Skeletal muscle tissue (tissue), 4 donors: Measurements from ENCODE around the gene C2CD4D. TPM values are rescaled to one million over a fixed set of nuclear protein-coding genes. Genes with fewer than 3 reads are reported as not detected.

Experiments
- H3K27ac ChIP-seq: one replicate; pipeline ENCODE4 v1.7.0; 2013; ENCODE audit warnings: mild to moderate bottlenecking, low read depth, low read length, inconsistent platforms
- H3K27me3 ChIP-seq, 3 donors: one replicate each; pipeline ENCODE4 v1.7.0; 2013; ENCODE audit warnings: low read length in 3 of 3; ENCODE audit not compliant: control insufficient read depth in 3 of 3, insufficient read depth in 3 of 3
- H3K36me3 ChIP-seq, 3 donors: one replicate each; pipeline ENCODE4 v1.7.0; 2013; ENCODE audit warnings: low read length in 3 of 3; ENCODE audit not compliant: control insufficient read depth in 3 of 3, insufficient read depth in 3 of 3
- H3K4me1 ChIP-seq, 3 donors: one replicate each; pipeline ENCODE4 v1.7.0; 2013; ENCODE audit warnings: low read length in 3 of 3, mild to moderate bottlenecking in 3 of 3; ENCODE audit not compliant: control insufficient read depth in 3 of 3, insufficient read depth in 3 of 3
- H3K4me3 ChIP-seq, 3 donors: one replicate each; pipeline ENCODE4 v1.7.0; 2013; ENCODE audit warnings: low read length in 3 of 3
- H3K9ac ChIP-seq, 3 donors: one replicate each; pipeline ENCODE4 v1.7.0; 2013; ENCODE audit warnings: low read length in 3 of 3, mild to moderate bottlenecking in 3 of 3, moderate library complexity in 2 of 3, low read depth in 1 of 3
- H3K9me3 ChIP-seq, 3 donors: one replicate each; pipeline ENCODE4 v1.7.0; 2013; ENCODE audit warnings: low read length in 3 of 3; ENCODE audit not compliant: control insufficient read depth in 3 of 3
- total RNA-seq: library from RNA; depleted of rRNA; stranded (reverse); fragments of >200 nt; gene quantifications from one replicate; pipeline ENCODE4 v1.2.3, GENCODE V29; 2014
- donor health status: Osteomylitis.

C2CD4D gene
- total RNA-seq, 1 donor from 2014 or later, result not detected

DNA sequence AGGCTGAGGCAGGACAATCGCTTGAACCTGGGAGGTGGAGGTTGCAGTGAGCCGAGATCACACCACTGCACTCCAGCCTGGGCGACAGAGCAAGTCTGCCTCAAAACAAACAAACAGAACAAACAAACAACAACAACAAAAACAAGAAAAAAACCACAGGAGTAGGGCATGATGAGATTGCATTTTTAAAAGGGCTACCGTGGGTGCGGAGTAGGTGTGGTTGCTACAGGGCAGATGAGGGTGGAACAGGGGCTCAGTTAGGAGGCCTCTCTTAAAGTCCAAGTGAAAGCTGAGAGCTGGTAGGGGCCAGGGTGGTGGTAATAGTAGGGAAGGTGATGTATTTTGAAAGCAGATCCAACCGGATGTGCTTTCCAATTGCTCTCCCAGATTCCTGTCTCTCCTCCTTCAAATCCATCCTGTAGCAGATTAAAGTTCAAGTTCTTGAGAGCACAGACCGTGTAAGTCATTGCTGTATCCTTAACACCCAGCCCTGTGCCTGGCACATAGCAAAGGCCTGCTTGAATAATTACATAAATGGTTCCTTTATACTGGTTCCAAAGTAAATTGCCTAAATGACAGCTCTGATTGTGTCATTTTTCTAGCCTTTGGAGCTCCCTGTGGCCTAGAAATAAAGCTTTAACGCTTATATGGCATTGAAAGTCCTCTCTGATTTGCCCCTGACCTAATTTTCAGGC lies 30.2 kb downstream of the C2CD4D start:
- Histone ChIP-seq H3K9ac (no peak overlapping the region), H3K27ac (no peak overlapping the region), H3K36me3 (peaks cover 42 to 47% (median 44%) of the 10 kb centered on the region in 3 donors), H3K4me1 (peaks cover 0 to 13% (median 0%) of the 10 kb centered on the region in 3 donors), H3K4me3 (no peak overlapping the region), H3K9me3 (no peaks in the 10 kb centered on the region), H3K27me3 (no peaks in the 10 kb centered on the region)

- Histone ChIP-seq H3K36me3 (peaks cover 28 to 34% (median 30%) of the 10 kb centered on the region in 3 donors), H3K4me3 (no peak overlapping the region), H3K4me1 (peaks cover 0 to 22% (median 9%) of the 10 kb centered on the region in 3 donors), H3K27me3 (no peaks in the 10 kb centered on the region), H3K27ac (no peak overlapping the region), H3K9ac (no peak overlapping the region), H3K9me3 (no peaks in the 10 kb centered on the region)
These were observed 31.9 kb downstream of the C2CD4D start for GRCh38 chr1:151807766-151808165.

DNA sequence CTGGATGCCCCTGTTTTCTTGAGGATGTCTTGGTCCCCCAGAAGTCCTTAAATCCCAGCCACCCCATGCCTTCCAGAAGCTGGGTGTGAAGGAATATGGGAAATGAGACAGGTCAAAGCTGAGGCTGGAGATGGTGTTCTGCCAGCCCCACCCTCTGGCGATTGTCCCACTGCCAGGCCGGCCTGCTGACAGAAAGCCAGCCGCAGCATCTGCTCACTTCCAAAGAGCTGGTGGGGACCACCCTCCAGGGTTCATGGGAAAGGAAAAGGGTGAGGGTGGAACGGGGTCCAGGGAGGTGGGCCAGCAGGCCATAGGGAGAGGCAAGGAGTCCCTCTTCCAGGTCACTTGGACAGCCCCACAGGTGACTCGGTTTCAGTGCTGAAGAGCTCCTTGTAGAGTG lies 32.5 kb downstream of the C2CD4D start:
- no peak overlapping the region for H3K9ac ChIP-seq
- H3K36me3 ChIP-seq, result peaks cover 22 to 31% (median 30%) of the 10 kb centered on the region in 3 donors
- H3K4me1 ChIP-seq, result peaks cover 0 to 28% (median 14%) of the 10 kb centered on the region in 3 donors
- H3K9me3 ChIP-seq, result no peaks in the 10 kb centered on the region
- no peaks in the 10 kb centered on the region for H3K27me3 ChIP-seq
- no peak overlapping the region for H3K4me3 ChIP-seq
- no peak overlapping the region for H3K27ac ChIP-seq

DNA sequence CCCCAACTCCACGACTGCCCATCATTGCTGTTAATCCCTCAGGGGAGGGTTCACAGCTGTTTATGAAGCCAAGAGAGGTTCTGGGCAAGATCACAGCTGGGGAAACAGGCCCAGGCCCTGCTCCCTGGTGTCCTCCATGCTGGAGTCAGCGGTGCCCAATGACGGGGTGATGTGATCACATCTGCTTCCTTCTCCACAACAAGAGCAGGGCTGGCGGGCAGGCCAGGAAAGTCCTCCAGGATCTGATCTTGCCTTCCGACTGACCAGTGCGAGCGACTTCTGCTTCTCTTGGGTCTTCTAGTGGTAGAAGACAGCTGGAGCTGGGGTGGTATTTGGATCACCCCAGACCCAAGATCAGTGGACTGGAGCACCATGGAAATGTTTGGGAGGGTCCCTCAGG lies 33.5 kb downstream of the C2CD4D start:
- no peak overlapping the region for H3K9ac ChIP-seq
- no peak overlapping the region for H3K27ac ChIP-seq
- H3K4me1 ChIP-seq, result peaks cover 0 to 26% (median 14%) of the 10 kb centered on the region in 3 donors
- H3K27me3 ChIP-seq, result peaks cover 0 to 2% (median 0%) of the 10 kb centered on the region in 3 donors
- H3K9me3 ChIP-seq, result no peaks in the 10 kb centered on the region
- peaks cover 16 to 26% (median 26%) of the 10 kb centered on the region in 3 donors for H3K36me3 ChIP-seq
- no peak overlapping the region for H3K4me3 ChIP-seq

DNA sequence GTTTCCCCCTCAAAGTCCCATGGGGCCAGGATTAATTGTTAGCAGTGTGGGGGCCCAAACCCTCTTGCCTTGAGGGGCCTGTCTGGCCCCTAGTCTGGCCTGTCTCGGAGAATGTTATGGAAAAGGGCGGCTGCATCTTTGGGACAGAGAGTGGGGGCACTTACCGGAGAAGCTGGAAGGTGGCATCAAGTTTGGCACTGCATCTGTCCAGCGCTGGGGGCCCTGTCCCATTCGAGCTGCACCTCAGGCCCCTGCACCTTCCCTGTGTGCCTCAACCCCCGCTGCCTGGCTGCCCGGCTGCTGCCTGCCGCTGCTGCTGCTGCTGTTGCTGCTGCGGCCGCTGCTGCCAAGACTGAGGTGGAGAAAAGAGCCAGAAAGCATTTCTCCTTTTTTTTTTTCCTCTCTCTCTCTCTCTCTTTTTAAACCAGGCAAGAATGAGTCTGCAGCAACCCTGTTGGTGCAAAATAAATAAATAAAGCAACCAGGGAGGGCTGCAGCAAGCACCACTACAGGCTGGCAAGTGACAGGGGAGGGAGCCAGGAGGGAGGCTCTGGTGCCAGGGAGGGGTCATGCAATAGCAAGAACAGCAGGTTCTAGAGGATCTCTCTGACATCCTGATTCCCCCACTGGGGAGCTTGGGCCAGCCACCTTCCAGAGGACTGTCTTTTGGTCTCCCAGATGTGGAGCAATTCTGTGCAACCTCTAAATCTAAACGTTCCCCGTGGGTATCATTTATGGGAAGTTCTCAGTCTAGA lies 34.4 kb downstream of the C2CD4D start, which contains the start of gene LINGO4:
LINGO4 (minus strand) TSS at position 354 of the 755 bp plus-strand sequence. CDS start 2,715 bp downstream, outside the sequence.
- H3K36me3 ChIP-seq, result peaks cover 10 to 21% (median 21%) of the 10 kb centered on the region in 3 donors
- no peak within 1 kb of the TSS for H3K27ac ChIP-seq
- H3K4me1 ChIP-seq, result peaks cover 0 to 24% (median 14%) of the 10 kb centered on the region in 3 donors
- H3K4me3 ChIP-seq, result no peak within 1 kb of the TSS
- H3K9me3 ChIP-seq, result no peaks in the 10 kb centered on the region
- no peak within 1 kb of the TSS for H3K9ac ChIP-seq
- H3K27me3 ChIP-seq, result peaks cover 0 to 6% (median 0%) of the 10 kb centered on the region in 3 donors

- Histone ChIP-seq H3K4me1 (peaks cover 0 to 24% (median 14%) of the 10 kb centered on the region in 3 donors), H3K9ac (no peak overlapping the region), H3K9me3 (no peaks in the 10 kb centered on the region), H3K27me3 (peaks cover 2 to 6% (median 3%) of the 10 kb centered on the region in 3 donors), H3K36me3 (peaks cover 8 to 20% (median 18%) of the 10 kb centered on the region in 3 donors), H3K27ac (no peak overlapping the region), H3K4me3 (no peak overlapping the region)
These were observed 35.7 kb downstream of the C2CD4D start for GRCh38 chr1:151803915-151804314.

- Histone ChIP-seq H3K4me3 (no peak overlapping the region), H3K27ac (no peak overlapping the region), H3K36me3 (peaks cover 5 to 16% (median 13%) of the 10 kb centered on the region in 3 donors), H3K9me3 (no peaks in the 10 kb centered on the region), H3K9ac (no peak overlapping the region), H3K4me1 (peaks cover 0 to 24% (median 14%) of the 10 kb centered on the region in 3 donors), H3K27me3 (peaks cover 2 to 6% (median 3%) of the 10 kb centered on the region in 3 donors)
These were observed 36.5 kb downstream of the C2CD4D start for GRCh38 chr1:151803164-151803563.

- no peaks in the 10 kb centered on the region for H3K9me3 ChIP-seq
- H3K27me3 ChIP-seq, result peaks cover 2 to 9% (median 3%) of the 10 kb centered on the region in 3 donors
- H3K36me3 ChIP-seq, result peaks cover 3 to 11% (median 7%) of the 10 kb centered on the region in 3 donors
- H3K4me1 ChIP-seq, result peaks cover 0 to 23% (median 14%) of the 10 kb centered on the region in 3 donors
- H3K4me3 ChIP-seq, result no peak overlapping the region
- no peak overlapping the region for H3K27ac ChIP-seq
- H3K9ac ChIP-seq, result no peak overlapping the region
These were observed 37.2 kb downstream of the C2CD4D start for GRCh38 chr1:151802372-151802771.

DNA sequence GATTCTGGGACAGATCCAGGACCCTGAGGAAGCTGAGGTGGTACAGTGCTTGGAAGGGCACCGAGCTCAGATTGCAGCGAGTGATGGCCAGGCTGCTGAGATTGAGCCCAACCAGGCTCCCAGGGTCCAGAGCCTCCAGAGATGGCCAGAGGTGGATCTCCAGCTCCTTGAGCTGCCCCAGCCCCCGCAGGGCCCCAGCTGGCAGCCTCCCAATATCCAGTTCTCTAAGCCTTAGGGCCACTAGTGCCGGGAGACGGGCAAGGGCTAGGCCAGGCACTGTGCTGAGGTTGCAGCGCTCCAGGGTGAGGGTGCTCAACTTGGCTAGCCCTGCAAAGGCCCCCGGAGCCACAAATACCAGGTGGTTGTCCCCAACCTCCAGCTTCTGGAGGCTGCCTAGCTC lies 37.8 kb downstream of the C2CD4D start:
- H3K9me3 ChIP-seq, result no peaks in the 10 kb centered on the region
- peaks cover 0 to 19% (median 14%) of the 10 kb centered on the region in 3 donors for H3K4me1 ChIP-seq
- peaks cover 2 to 9% (median 3%) of the 10 kb centered on the region in 3 donors for H3K27me3 ChIP-seq
- H3K4me3 ChIP-seq, result no peak overlapping the region
- peaks cover 0 to 6% (median 3%) of the 10 kb centered on the region in 3 donors for H3K36me3 ChIP-seq
- no peak overlapping the region for H3K27ac ChIP-seq
- H3K9ac ChIP-seq, result no peak overlapping the region
